Stimulated activated CD4-positive, alpha-beta T cell treated with anti-CD3 and anti-CD28 coated beads, Interleukin-2, amount 100 ng/mL, for 24 hours (primary cell): ENCODE data around the gene MN1.

ENCODE experiments used
- DNase-seq, 2 donors: peaks; one replicate each; pipeline ENCODE4 v3.0.0-alpha.2; 2020

MN1 gene

GRCh38 chr22:27782088-27782487 is 19.5 kb downstream of the MN1 start:
- no peak for DNase-seq

GRCh38 chr22:27780161-27780575 is 21.4 kb downstream of the MN1 start:
- no peak for DNase-seq

GRCh38 chr22:27779643-27780042 is 21.9 kb downstream of the MN1 start:
- DNase-seq: no peak

- DNase-seq: no peak
These were observed 23.1 kb downstream of the MN1 start for GRCh38 chr22:27778294-27779090.

GRCh38 chr22:27777128-27777527 is 24.4 kb downstream of the MN1 start:
- no peak for DNase-seq

- no peak for DNase-seq
These were observed 25.0 kb downstream of the MN1 start for GRCh38 chr22:27776650-27776958.

- DNase-seq: no peak
These were observed 25.6 kb downstream of the MN1 start for GRCh38 chr22:27775758-27776649.

- DNase-seq: no peak
These were observed 26.4 kb downstream of the MN1 start for GRCh38 chr22:27775087-27775698.

GRCh38 chr22:27774200-27774599 is 27.4 kb downstream of the MN1 start:
- no peak for DNase-seq

- no peak for DNase-seq
These were observed 28.5 kb downstream of the MN1 start for GRCh38 chr22:27772984-27773498.

GRCh38 chr22:27772081-27772983 is 29.2 kb downstream of the MN1 start:
- no peak for DNase-seq

- no peak for DNase-seq
These were observed 29.9 kb downstream of the MN1 start for GRCh38 chr22:27771637-27772036.

- DNase-seq: no peak
These were observed 32.5 kb downstream of the MN1 start for GRCh38 chr22:27769012-27769411.

GRCh38 chr22:27768027-27768653 is 33.4 kb downstream of the MN1 start:
- DNase-seq: no peak

- no peak for DNase-seq
These were observed 34.9 kb downstream of the MN1 start for GRCh38 chr22:27766679-27767078.

- DNase-seq: no peak
These were observed 35.8 kb downstream of the MN1 start for GRCh38 chr22:27765706-27766291.

GRCh38 chr22:27764722-27765236 is 36.8 kb downstream of the MN1 start:
- DNase-seq: no peak

- no peak for DNase-seq
These were observed 39.9 kb downstream of the MN1 start for GRCh38 chr22:27761665-27762064.

- no peak for DNase-seq
These were observed 40.6 kb downstream of the MN1 start for GRCh38 chr22:27761000-27761399.

- no peak for DNase-seq
These were observed 41.1 kb downstream of the MN1 start for GRCh38 chr22:27760474-27760873.

GRCh38 chr22:27757928-27758525 is 43.5 kb downstream of the MN1 start:
- no peak for DNase-seq
